HCT116 (cell line): Measurements from ENCODE around the gene FMN1. TPM values are rescaled to one million over a fixed set of nuclear protein-coding genes. Genes with fewer than 3 reads are reported as not detected.

Source experiments
- ATAC-seq: fragments of 200-7000 bp; cut with Tn5 transposase; 2 replicates; pipeline ENCODE4 v1.9.1; 2020; ENCODE audit warnings: mild to moderate bottlenecking, moderate library complexity
- BruUV-seq: library from RNA; stranded (reverse); fragments of 400-500 nt; replicated peaks from 2 replicates; lab custom pipeline; 2021; lab: Mats Ljungman, UMichigan
- CTCF ChIA-PET: fragments of 300-600 bp; sonication (Branson Sonifier 250); formaldehyde crosslinking; loops from one replicate; lab custom pipeline; 2021; ENCODE audit warnings: antibody characterized with exemption; lab: Charles Lee
- POLR2A ChIA-PET: fragments of 300-600, 350-600 bp; sonication (Branson Sonifier 250); formaldehyde crosslinking; loops from one replicate; lab custom pipeline; 2021; ENCODE audit warnings: antibody characterized with exemption; lab: Charles Lee
- RAD21 ChIA-PET, 2 experiments: fragments of 300-600 bp; sonication (Branson Sonifier 250); formaldehyde crosslinking; loops; one replicate each; lab custom pipeline; 2023; ENCODE audit warnings: low total read pairs in 2 of 2; ENCODE audit not compliant: uncharacterized antibody in 2 of 2, unreplicated experiment in 2 of 2, low non-redundant PET in 1 of 2; lab: Charles Lee
- DNase-seq: peaks from one replicate; pipeline ENCODE4 v3.0.0-alpha.2; 2010; ENCODE audit warnings: low read depth, low spot score
- H2AFZ ChIP-seq: fragments of 200-600 bp; shearing (Covaris generic), sonication (generic); 2 replicates; pipeline ENCODE4 v1.6.1; 2017; ENCODE audit warnings: low read depth, mixed run types, mixed read lengths, antibody characterized with exemption, low read length; ENCODE audit not compliant: poor library complexity, severe bottlenecking
- H3K27ac ChIP-seq: 2 replicates; pipeline ENCODE4 v1.5.1; 2012; ENCODE audit warnings: low read depth, low read length
- H3K27me3 ChIP-seq: fragments of 200-600 bp; sonication (generic); 2 replicates; pipeline ENCODE4 v1.6.1; 2016; ENCODE audit warnings: mixed run types, low read length, mixed read lengths; ENCODE audit not compliant: insufficient read depth
- H3K36me3 ChIP-seq, 2 experiments: fragments of 200-500 bp in 1 of 2; fragments of 200-600 bp in 1 of 2; sonication (Bioruptor generic) in 1 of 2; sonication (generic) in 1 of 2; 2 replicates each; pipeline versions ENCODE4 v1.5.1 to v1.6.1; 2014 to 2016; ENCODE audit warnings: low read length in 2 of 2, inconsistent platforms in 1 of 2, mixed read lengths in 1 of 2, mixed run types in 1 of 2; ENCODE audit not compliant: insufficient read depth in 2 of 2, control insufficient read depth in 1 of 2
- H3K4me1 ChIP-seq, 2 experiments: fragments of 200-600 bp in 1 of 2; sonication (generic) in 1 of 2; 2 replicates each; pipeline versions ENCODE4 v1.5.1 to v1.6.1; 2012 to 2017; ENCODE audit warnings: low read length in 2 of 2, inconsistent platforms in 1 of 2, mild to moderate bottlenecking in 1 of 2, mixed read lengths in 1 of 2, mixed run types in 1 of 2, moderate library complexity in 1 of 2; ENCODE audit not compliant: insufficient read depth in 2 of 2, control insufficient read depth in 1 of 2
- H3K4me2 ChIP-seq: fragments of 200-600 bp; sonication (generic); 2 replicates; pipeline ENCODE4 v1.6.1; 2017; ENCODE audit warnings: mixed run types, low read length, mixed read lengths
- H3K4me3 ChIP-seq, 2 experiments: fragments of 200-600 bp in 1 of 2; sonication (generic) in 1 of 2; replicated peaks in 1 of 2; 2 replicates each; pipeline ENCODE4 v1.5.1; 2011 to 2016; ENCODE audit warnings: low read length in 2 of 2, control low read depth in 1 of 2, low read depth in 1 of 2, mild to moderate bottlenecking in 1 of 2, mixed read lengths in 1 of 2, mixed run types in 1 of 2
- H3K79me2 ChIP-seq: fragments of 200-600 bp; sonication (generic); 2 replicates; pipeline ENCODE4 v1.6.1; 2017; ENCODE audit warnings: mild to moderate bottlenecking, mixed run types, low read length, moderate library complexity, mixed read lengths; ENCODE audit not compliant: insufficient read depth
- H3K9ac ChIP-seq: fragments of 200-600 bp; sonication (generic); 2 replicates; pipeline ENCODE4 v1.6.1; 2016; ENCODE audit warnings: low read length, mixed read lengths
- H3K9me2 ChIP-seq: fragments of 200-600 bp; sonication (generic), shearing (Covaris generic); 2 replicates; pipeline ENCODE4 v1.6.1; 2017; ENCODE audit warnings: mixed run types, mild to moderate bottlenecking, moderate library complexity; ENCODE audit not compliant: insufficient read depth
- H3K9me3 ChIP-seq, 2 experiments: fragments of 200-500 bp in 1 of 2; fragments of 200-600 bp in 1 of 2; sonication (Bioruptor generic) in 1 of 2; sonication (generic) in 1 of 2; 2 replicates each; pipeline ENCODE4 v1.6.1; 2014 to 2017; ENCODE audit warnings: low read length in 2 of 2, mixed read lengths in 2 of 2, inconsistent platforms in 1 of 2, low read depth in 1 of 2, mild to moderate bottlenecking in 1 of 2, mixed run types in 1 of 2, moderate library complexity in 1 of 2; ENCODE audit not compliant: control insufficient read depth in 1 of 2, insufficient read depth in 1 of 2
- H4K20me1 ChIP-seq: fragments of 200-600 bp; sonication (generic), shearing (Covaris generic); 2 replicates; pipeline ENCODE4 v1.6.1; 2017; ENCODE audit warnings: mixed run types, mild to moderate bottlenecking, moderate library complexity; ENCODE audit not compliant: insufficient read depth
- ATF3 ChIP-seq: IDR thresholded peaks from 2 replicates; pipeline ENCODE4 v1.6.1; 2012
- CBX3 ChIP-seq: IDR thresholded peaks from 2 replicates; pipeline ENCODE4 v1.6.1; 2012; ENCODE audit warnings: low read depth
- CEBPB ChIP-seq: IDR thresholded peaks from 2 replicates; pipeline ENCODE4 v1.6.1; 2012; ENCODE audit warnings: low read depth
- CTCF ChIP-seq, 3 experiments: fragments of 200-600 bp in 1 of 3; sonication (generic) in 1 of 3; IDR thresholded peaks in 2 of 3; conservative IDR thresholded peaks in 1 of 3; 2 replicates each; pipeline ENCODE4 v1.5.1; 2012 to 2017; ENCODE audit warnings: low read depth in 2 of 3, low read length in 2 of 3, antibody characterized with exemption in 1 of 3, borderline replicate concordance in 1 of 3, control low read depth in 1 of 3, mild to moderate bottlenecking in 1 of 3, mixed read lengths in 1 of 3, mixed run types in 1 of 3, moderate library complexity in 1 of 3; ENCODE audit not compliant: insufficient read depth in 1 of 3
- EGR1 ChIP-seq: IDR thresholded peaks from 2 replicates; pipeline ENCODE4 v1.6.1; 2012; ENCODE audit warnings: low read depth
- ELF1 ChIP-seq: IDR thresholded peaks from 2 replicates; pipeline ENCODE4 v1.6.1; 2012; ENCODE audit warnings: low read depth, borderline replicate concordance
- EZH2phosphoT487 ChIP-seq: fragments of 200-600 bp; IDR thresholded peaks from 2 replicates; pipeline ENCODE4 v1.6.1; 2018; ENCODE audit warnings: antibody characterized with exemption, borderline replicate concordance
- FOSL1 ChIP-seq: IDR thresholded peaks from 2 replicates; pipeline ENCODE4 v1.6.1; 2012; ENCODE audit warnings: low read depth
- JUND ChIP-seq: IDR thresholded peaks from 2 replicates; pipeline ENCODE4 v1.6.1; 2012
- MAX ChIP-seq: IDR thresholded peaks from 2 replicates; pipeline ENCODE4 v1.6.1; 2012
- POLR2A ChIP-seq: IDR thresholded peaks from 2 replicates; pipeline ENCODE4 v1.7.0; 2011; ENCODE audit warnings: borderline replicate concordance; ENCODE audit not compliant: insufficient read depth, insufficient read length; ENCODE audit errors: extremely low read depth
- POLR2AphosphoS5 ChIP-seq: IDR thresholded peaks from 2 replicates; pipeline ENCODE4 v1.6.1; 2011; ENCODE audit warnings: mild to moderate bottlenecking, low read depth, low read length, moderate library complexity
- RAD21 ChIP-seq: IDR thresholded peaks from 2 replicates; pipeline ENCODE4 v1.6.1; 2012; ENCODE audit warnings: low read depth, mild to moderate bottlenecking
- REST ChIP-seq: IDR thresholded peaks from 2 replicates; pipeline ENCODE4 v1.6.1; 2012; ENCODE audit warnings: low read depth
- TCF7L2 ChIP-seq: IDR thresholded peaks from 2 replicates; pipeline ENCODE4 v1.7.0; 2011; ENCODE audit warnings: borderline replicate concordance, inconsistent platforms; ENCODE audit not compliant: insufficient read depth, insufficient read length; ENCODE audit errors: extremely low read depth
- YY1 ChIP-seq: IDR thresholded peaks from 2 replicates; pipeline ENCODE4 v1.6.1; 2011; ENCODE audit warnings: low read length, low read depth, moderate library complexity, mild to moderate bottlenecking; ENCODE audit not compliant: insufficient replicate concordance; ENCODE audit errors: extremely low read depth
- ZNF274 ChIP-seq: fragments of 200-500 bp; sonication (Bioruptor generic); IDR thresholded peaks from 2 replicates; pipeline ENCODE4 v1.6.1; 2014; ENCODE audit warnings: mild to moderate bottlenecking, low read depth, low read length, inconsistent platforms
- intact Hi-C: fragments of 100-400 bp; cut with micrococcal nuclease; formaldehyde crosslinking; loops from 2 replicates; pipeline ENCODE4 v1.10.0; 2022
- total RNA-seq: library from RNA; stranded (reverse); gene quantifications from one replicate; pipeline ENCODE4 v1.2.1, GENCODE V29; 2021; ENCODE audit not compliant: unreplicated experiment

Gene FMN1
- total RNA-seq, 1 experiment from 2014 or later: 0.39 TPM

- no peaks in the 10 kb centered on the region for H4K20me1 ChIP-seq
- CTCF ChIA-PET: no interaction called here
- H3K4me3 ChIP-seq: no peak overlapping the region
- POLR2A ChIA-PET: no interaction called here
- intact Hi-C loops: no loop called here
- no peak overlapping the region for H3K4me2 ChIP-seq
- H3K4me1 ChIP-seq: no peaks in the 10 kb centered on the region
- RAD21 ChIA-PET: no interaction called here
- H3K9me2 ChIP-seq: no peaks in the 10 kb centered on the region
- H3K36me3 ChIP-seq: no peaks in the 10 kb centered on the region
- no peak for DNase-seq
- H2AFZ ChIP-seq: no peak overlapping the region
- H3K27me3 ChIP-seq: no peaks in the 10 kb centered on the region
- ATAC-seq: no peak
- no TSS peak for BruUV-seq
- H3K27ac ChIP-seq: no peak overlapping the region
- H3K9me3 ChIP-seq: no peaks in the 10 kb centered on the region
- no peak for TF ChIP-seq CTCF (IDR thresholded peaks at IDR 0.05 in 2 of 3, conservative IDR thresholded peaks at IDR 0.05 in 1 of 3; ENCODE audit: borderline replicate concordance in 1 of 3, insufficient read depth in 1 of 3, low read depth in 2 of 3, low read length in 2 of 3)
- TF ChIP-seq EZH2phosphoT487: no peak
- no peak for TF ChIP-seq RAD21
- no peak for TF ChIP-seq EGR1
- no peak for TF ChIP-seq REST
- TF ChIP-seq FOSL1: no peak
- no peak for TF ChIP-seq ZNF274
- TF ChIP-seq YY1: no peak
- TF ChIP-seq JUND: no peak
- TF ChIP-seq POLR2A: no peak
- no peak for TF ChIP-seq TCF7L2
- no peak for TF ChIP-seq MAX
- TF ChIP-seq ELF1: no peak
- TF ChIP-seq POLR2AphosphoS5: no peak
- TF ChIP-seq CEBPB: no peak
- no peak for TF ChIP-seq CBX3
- no peak for TF ChIP-seq ATF3
- TF ChIP-seq, all 23 proteins: peak for 0
- no peak overlapping the region for H3K9ac ChIP-seq
- H3K79me2 ChIP-seq: no peaks in the 10 kb centered on the region
These were observed 14.6 kb downstream of the FMN1 start for GRCh38 chr15:33179874-33180273.
